Upper lobe of right lung (tissue), 1 donor: ENCODE measurements around the gene PARS2. TPM values are rescaled to one million over a fixed set of nuclear protein-coding genes. Genes with fewer than 3 reads are reported as not detected.

Experiments
- ATAC-seq: fragments of 200-7000 bp; cut with Tn5 transposase; one replicate; pipeline ENCODE4 v1.9.1; 2020; ENCODE audit warnings: mild to moderate bottlenecking, moderate library complexity
- DNase-seq: peaks from one replicate; pipeline ENCODE4 v3.0.0-alpha.2; 2020
- H3K27ac ChIP-seq: fragments of 200-600 bp; one replicate; pipeline ENCODE4 v1.8.0; 2022
- H3K27me3 ChIP-seq: fragments of 200-600 bp; one replicate; pipeline ENCODE4 v1.8.0; 2022; ENCODE audit warnings: mild to moderate bottlenecking
- H3K36me3 ChIP-seq: fragments of 200-600 bp; one replicate; pipeline ENCODE4 v1.8.0; 2022
- H3K4me1 ChIP-seq: fragments of 200-600 bp; one replicate; pipeline ENCODE4 v1.8.0; 2022
- H3K4me3 ChIP-seq: fragments of 200-600 bp; one replicate; pipeline ENCODE4 v1.8.0; 2022; ENCODE audit warnings: mild to moderate bottlenecking
- H3K9me3 ChIP-seq: fragments of 200-600 bp; one replicate; pipeline ENCODE4 v1.8.0; 2022
- intact Hi-C: fragments of 100-400 bp; cut with DNase I; formaldehyde crosslinking; loops from one replicate; pipeline ENCODE4 v1.11.0; 2022
- total RNA-seq: library from RNA; stranded (reverse); fragmentation: NEBNext Ultra II Directional; extraction: Animal tissue kit (Norgen Biotek cat#: 25700); gene quantifications from one replicate; pipeline ENCODE4 v1.2.1, GENCODE V29; 2021
- TF ChIP-seq, protein P1 (sequence below): fragments of 200-600 bp; IDR thresholded peaks from one replicate; pipeline ENCODE4 v1.8.0; 2022; ENCODE audit warnings: antibody characterized with exemption
- donor health status: DM: no; HTN: yes; CAD: no; lungs with severe emphysema.

PARS2 gene
- total RNA-seq, 1 donor from 2014 or later: 3.5 TPM

DNA sequence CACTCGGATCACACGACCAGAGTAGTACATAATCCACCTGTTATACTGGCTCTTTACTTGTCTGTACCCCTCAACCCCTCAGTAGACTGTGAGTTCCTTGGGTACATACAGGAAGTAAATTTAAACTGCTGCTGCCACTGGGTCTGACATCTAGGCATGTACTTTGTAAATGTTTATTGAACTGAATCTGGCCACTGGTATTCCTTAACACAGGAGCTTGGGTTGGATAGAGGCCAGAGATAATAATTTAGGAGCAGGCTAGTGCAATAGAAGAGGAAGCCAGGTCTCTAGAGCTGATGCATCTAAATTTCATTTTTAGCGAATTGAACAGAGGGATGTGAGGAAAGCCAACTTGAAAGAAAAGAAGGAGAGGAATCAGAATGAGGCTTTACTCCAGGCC, 36.3 kb downstream of the PARS2 start:
- Histone ChIP-seq H3K4me1 (no peaks in the 10 kb centered on the region), H3K36me3 (peaks cover 95% of the 10 kb centered on the region), H3K27ac (no peak overlapping the region), H3K27me3 (no peaks in the 10 kb centered on the region), H3K4me3 (no peak overlapping the region), H3K9me3 (no peaks in the 10 kb centered on the region)
- ATAC-seq: no peak
- TF ChIP-seq, protein P1, sequence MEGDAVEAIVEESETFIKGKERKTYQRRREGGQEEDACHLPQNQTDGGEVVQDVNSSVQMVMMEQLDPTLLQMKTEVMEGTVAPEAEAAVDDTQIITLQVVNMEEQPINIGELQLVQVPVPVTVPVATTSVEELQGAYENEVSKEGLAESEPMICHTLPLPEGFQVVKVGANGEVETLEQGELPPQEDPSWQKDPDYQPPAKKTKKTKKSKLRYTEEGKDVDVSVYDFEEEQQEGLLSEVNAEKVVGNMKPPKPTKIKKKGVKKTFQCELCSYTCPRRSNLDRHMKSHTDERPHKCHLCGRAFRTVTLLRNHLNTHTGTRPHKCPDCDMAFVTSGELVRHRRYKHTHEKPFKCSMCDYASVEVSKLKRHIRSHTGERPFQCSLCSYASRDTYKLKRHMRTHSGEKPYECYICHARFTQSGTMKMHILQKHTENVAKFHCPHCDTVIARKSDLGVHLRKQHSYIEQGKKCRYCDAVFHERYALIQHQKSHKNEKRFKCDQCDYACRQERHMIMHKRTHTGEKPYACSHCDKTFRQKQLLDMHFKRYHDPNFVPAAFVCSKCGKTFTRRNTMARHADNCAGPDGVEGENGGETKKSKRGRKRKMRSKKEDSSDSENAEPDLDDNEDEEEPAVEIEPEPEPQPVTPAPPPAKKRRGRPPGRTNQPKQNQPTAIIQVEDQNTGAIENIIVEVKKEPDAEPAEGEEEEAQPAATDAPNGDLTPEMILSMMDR: no peak
- DNase-seq: no peak
- intact Hi-C loops: no loop called here

GRCh38 chr1:54724771-54725170, 39.6 kb downstream of the PARS2 start:
- H3K4me1 ChIP-seq: no peaks in the 10 kb centered on the region
- TF ChIP-seq, protein P1: no peak
- intact Hi-C loops: no loop called here
- ATAC-seq: no peak
- no peaks in the 10 kb centered on the region for H3K9me3 ChIP-seq
- H3K4me3 ChIP-seq: no peak overlapping the region
- peaks cover 95% of the 10 kb centered on the region for H3K36me3 ChIP-seq
- no peak for DNase-seq
- no peak overlapping the region for H3K27ac ChIP-seq
- H3K27me3 ChIP-seq: no peaks in the 10 kb centered on the region

- Histone ChIP-seq H3K27me3 (no peaks in the 10 kb centered on the region), H3K27ac (no peak overlapping the region), H3K4me1 (no peaks in the 10 kb centered on the region), H3K36me3 (peaks cover 94% of the 10 kb centered on the region), H3K9me3 (no peaks in the 10 kb centered on the region), H3K4me3 (no peak overlapping the region)
- TF ChIP-seq, protein P1: no peak
- ATAC-seq (no peak), DNase-seq (no peak)
- intact Hi-C loops: no loop called here
Observed at GRCh38 chr1:54723985-54724384, 40.3 kb downstream of the PARS2 start.

DNA sequence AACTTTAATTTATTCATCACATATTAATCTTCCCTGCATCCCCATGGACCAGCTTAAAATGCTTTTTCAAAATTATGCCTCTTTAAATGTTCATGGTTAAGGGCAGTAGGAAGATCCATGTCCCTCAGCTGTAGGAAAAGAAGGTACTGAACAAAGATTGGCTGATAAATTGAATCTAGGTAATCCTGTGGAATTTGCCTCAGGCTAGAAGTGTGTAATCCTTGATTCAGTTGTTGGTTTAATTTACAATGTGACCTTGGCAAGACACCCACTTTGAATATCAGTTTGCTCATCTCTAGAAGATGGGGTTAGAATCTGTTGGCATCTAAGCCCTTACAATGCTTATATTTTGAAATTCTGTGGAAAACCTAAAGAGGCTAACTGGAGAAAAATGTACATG, 42.6 kb downstream of the PARS2 start:
- intact Hi-C loops: no loop called here
- DNase-seq (no peak), ATAC-seq (no peak)
- TF ChIP-seq, protein P1: no peak
- H3K27me3 ChIP-seq: no peaks in the 10 kb centered on the region
- H3K9me3 ChIP-seq: no peaks in the 10 kb centered on the region
- peaks cover 91% of the 10 kb centered on the region for H3K36me3 ChIP-seq
- peaks cover 4% of the 10 kb centered on the region for H3K4me1 ChIP-seq
- H3K27ac ChIP-seq: no peak overlapping the region
- H3K4me3 ChIP-seq: no peak overlapping the region

DNA sequence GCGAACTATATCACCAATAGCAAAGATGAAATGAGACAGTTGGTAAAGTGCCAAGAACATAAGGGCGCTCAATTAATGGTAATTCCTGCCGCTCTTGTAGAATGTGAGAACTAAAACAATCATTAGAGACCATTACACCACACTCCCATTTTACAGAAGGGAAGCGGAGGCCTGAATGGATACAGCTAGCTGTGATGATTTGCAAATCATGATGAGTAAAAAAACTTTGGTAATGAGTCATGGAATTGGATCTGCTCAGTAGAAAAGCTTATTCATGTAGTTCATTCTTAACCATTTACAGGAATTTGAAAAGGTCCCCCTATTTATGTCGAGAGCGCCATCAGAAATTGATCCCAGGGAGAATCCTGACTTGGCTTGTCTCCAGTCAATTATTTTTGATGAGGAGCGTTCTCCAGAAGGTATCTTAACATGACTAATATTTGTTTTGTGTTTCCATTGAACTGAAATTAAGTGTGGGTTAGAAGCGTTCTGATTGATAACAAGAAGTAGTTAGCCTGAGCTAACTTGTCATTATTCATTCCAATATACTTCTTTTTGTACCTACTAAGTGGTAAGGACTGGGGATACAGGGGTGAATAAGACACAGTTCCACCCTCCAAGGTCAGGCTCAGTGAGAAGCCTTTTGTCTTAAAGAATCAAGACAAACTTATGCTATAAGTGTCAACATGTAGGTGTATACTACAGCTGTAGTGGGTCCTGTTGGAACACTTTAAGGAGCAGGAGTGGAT, 47.9 kb downstream of the PARS2 start:
- TF ChIP-seq, protein P1: no peak
- ATAC-seq (no peak), DNase-seq (no peak)
- H3K27me3 ChIP-seq: no peaks in the 10 kb centered on the region
- no peaks in the 10 kb centered on the region for H3K9me3 ChIP-seq
- peak overlapping the region; percentile 84 for H3K27ac ChIP-seq
- H3K4me3 ChIP-seq: peak overlapping the region; percentile 89
- H3K4me1 ChIP-seq: peaks cover 9% of the 10 kb centered on the region
- H3K36me3 ChIP-seq: peaks cover 40% of the 10 kb centered on the region
- intact Hi-C loops: no loop called here
